GM12801 (cell line): ENCODE results near the gene ABCA1.

Experiments used
- TF ChIP-seq, protein P1 (sequence below): IDR thresholded peaks from one replicate; pipeline ENCODE4 v1.5.1; 2011; ENCODE audit warnings: control low read depth; ENCODE audit not compliant: insufficient read length; ENCODE audit errors: extremely low read depth

ABCA1 gene

DNA sequence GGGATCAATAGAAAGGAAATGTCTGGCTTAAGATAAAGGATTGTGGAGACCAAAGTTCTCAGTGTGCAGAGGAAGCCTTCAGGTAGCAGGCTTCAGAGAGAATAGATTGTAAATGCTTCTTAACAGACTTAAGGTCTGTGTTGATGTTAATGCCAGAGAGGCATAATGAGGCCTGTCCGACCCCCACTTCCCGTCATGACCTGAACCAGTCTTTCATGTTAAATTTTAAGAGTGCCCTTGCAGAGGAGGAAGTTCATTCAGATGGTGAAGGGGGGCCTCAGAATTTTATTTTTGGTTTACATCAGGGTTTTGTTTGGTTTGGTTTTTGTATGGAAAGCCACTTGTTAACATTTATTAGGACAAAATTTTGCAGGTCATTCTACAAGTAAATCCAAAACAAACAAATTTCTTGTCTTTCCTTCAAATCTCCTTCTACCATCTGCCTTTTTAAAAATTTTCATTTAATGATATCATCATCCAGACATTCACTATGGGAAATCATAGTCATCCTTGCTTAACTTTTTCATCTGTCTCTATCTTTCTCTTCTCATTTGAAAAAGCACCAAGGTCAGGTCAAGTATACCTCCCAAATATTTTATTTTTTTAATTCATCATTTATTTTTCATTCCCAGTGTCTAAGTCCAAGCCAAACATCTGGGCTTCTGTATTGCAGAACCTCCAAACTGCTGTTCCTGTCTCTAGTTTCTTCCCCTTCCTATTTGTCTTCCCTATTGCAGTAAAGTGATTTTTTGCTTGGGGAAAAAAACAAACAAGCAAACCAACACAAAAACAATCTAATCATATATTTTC, 6.9 kb upstream of the ABCA1 start:
- TF ChIP-seq, protein P1, sequence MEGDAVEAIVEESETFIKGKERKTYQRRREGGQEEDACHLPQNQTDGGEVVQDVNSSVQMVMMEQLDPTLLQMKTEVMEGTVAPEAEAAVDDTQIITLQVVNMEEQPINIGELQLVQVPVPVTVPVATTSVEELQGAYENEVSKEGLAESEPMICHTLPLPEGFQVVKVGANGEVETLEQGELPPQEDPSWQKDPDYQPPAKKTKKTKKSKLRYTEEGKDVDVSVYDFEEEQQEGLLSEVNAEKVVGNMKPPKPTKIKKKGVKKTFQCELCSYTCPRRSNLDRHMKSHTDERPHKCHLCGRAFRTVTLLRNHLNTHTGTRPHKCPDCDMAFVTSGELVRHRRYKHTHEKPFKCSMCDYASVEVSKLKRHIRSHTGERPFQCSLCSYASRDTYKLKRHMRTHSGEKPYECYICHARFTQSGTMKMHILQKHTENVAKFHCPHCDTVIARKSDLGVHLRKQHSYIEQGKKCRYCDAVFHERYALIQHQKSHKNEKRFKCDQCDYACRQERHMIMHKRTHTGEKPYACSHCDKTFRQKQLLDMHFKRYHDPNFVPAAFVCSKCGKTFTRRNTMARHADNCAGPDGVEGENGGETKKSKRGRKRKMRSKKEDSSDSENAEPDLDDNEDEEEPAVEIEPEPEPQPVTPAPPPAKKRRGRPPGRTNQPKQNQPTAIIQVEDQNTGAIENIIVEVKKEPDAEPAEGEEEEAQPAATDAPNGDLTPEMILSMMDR: no peak

DNA sequence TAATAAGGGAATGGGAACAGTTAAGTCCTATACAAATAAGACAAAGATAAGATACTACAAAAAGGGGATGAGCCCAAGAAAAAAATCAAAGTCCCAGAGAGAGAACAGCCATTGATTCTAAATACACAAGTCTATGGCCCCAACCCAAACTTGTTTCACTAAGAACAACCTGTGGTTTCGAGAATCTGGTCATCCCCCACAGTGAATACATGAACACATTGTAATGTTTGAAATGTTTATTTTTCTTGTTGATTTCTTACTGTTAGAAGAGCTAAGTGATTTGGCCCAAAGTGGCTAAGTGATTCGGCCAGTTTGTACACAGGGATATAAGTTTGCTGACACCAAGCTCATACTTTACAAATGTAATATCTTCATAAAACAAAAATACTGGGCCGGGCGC, 3.3 kb upstream of the ABCA1 start:
- TF ChIP-seq, protein P1: no peak

DNA sequence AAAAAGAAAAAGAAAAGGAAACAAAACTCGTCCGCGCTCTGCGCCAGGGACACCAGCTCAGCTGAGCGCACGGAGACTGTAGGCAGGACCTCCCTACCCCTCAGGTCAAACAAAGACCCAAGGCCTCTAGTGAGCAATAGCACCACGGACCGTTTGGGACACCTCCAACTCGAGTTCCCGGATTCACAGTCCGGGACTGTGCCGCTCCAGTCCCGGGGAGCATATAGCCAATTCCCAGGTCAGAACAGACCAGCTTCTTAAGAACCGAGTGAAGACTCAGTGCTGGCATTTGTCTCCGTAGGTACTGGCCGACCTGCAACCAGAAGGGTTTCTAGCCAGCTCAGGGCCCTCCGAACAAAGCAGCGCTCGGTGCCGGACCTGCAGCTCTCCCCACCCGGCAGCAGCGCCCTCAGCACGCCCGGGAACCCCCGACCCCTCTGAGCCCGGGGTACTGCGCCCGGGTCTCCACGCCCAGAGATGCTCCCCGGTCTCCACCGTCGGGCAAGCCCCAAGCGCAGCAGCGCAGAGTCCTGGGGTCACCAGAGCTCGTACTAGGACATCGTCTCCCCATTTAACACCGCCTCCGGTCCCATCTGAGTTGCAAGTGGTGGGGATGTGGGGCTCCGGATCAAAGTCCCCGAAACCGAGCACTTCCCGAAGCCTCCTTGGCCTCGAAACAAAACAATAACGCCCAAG, 591 bp downstream of the ABCA1 start:
- TF ChIP-seq, protein P1: no peak

DNA sequence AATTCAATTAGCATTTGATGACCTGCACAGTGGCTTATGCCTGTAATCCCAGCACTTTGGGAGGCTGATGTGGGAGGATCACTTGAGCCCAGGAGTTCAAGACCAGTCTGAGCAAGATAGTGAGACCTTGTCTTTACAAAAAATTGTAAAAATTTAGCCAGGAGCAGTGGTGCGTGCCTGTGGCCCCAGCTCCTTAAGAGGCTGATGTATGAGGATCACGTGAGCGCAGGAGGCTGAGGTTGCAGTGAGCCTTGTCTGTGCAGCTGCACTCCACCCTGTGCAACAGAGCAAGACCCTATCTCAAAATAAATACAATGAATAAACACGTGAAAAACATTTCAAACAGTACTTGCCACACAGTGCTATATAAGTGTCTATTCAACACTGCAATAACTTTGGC, 4.2 kb downstream of the ABCA1 start:
- TF ChIP-seq, protein P1: no peak

DNA sequence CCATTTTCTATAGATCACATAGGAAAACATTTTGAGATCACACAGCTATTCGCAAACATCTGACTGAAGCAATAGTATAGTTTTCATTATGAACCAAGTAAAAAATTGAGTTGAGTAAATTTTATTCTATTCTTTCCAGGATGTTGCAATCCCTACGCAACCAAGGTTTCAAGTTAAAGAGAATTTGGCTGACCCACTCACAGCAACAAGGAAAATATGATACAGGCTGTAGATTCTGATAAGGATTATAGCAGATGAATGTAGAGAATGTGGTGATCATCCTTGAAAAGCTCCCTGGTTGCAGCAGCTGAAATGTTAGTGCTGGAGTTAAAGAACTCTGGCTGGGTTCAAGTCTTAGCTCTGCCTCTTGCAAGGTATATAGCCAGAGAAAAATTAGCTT, 4.7 kb downstream of the ABCA1 start:
- TF ChIP-seq, protein P1: no peak

DNA sequence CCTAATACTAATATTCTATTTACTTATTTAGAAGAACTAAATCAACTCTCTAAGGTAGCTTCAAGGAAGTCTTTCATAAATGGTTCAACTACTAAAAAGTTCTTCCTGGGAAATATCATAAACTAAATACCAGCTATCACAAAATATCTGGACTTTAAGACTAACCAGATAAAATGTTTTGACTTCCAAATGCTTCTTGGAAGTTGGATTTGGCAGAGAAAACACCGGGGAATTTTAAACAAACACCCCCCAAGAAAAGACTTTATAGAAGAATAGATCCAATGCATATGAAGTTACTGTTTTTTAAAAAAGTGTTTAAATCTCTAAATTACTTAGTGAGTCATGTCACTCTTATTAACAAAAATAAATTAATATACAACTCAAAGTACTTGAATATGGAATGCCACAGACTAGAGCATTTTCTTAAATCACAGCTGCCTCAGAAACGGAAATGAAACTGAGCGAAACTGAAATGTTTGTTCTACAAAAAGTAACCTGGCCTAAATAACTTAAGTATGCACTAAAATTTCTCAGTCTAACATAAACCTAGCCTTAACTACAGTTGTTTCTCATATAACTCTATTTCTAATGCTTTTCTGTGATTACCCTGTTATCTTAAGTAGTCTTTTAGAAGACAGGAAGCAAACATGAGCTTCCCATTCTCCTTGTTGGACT, 6.8 kb downstream of the ABCA1 start:
- TF ChIP-seq, protein P1: no peak

DNA sequence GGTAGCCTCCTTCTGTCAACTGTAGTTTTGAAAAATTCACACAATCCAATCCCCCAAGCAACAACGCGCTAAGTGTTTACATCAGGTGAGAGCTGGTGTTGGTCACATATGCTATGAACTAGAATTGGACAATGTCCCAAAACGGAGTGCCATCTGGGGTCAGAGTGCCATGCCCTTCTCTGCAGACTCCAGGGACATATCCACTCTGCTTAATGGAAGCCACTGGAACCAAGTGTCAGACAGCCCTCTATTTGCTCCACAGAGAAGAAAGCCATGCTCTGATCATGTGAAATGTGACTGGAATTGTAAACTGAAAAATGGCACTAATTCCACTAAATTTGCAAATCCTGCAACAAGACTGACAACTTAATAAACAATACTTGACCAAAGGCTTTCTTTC, 12.2 kb downstream of the ABCA1 start:
- TF ChIP-seq, protein P1: no peak
